Choroid plexus epithelial cell (primary cell): Measurements from ENCODE around the gene RHOB.

Source experiments
- DNase-seq: peaks from one replicate; pipeline ENCODE4 v3.0.0-alpha.2; 2010; ENCODE audit warnings: low read depth
- H3K4me3 ChIP-seq: 2 replicates; pipeline ENCODE4 v1.5.1; 2011; ENCODE audit warnings: low read depth, mild to moderate bottlenecking, control low read depth, low read length, moderate library complexity
- CTCF ChIP-seq: conservative IDR thresholded peaks from 2 replicates; pipeline ENCODE4 v1.5.1; 2011; ENCODE audit warnings: low read depth, mild to moderate bottlenecking, control low read depth, inconsistent platforms, low read length, moderate library complexity

The RHOB gene

GRCh38 chr2:20483194-20483895 lies 36.5 kb downstream of the RHOB start:
- DNase-seq, result peak; percentile 46
- TF ChIP-seq CTCF, result no peak
- no peak overlapping the region for H3K4me3 ChIP-seq

GRCh38 chr2:20484034-20484617 lies 37.3 kb downstream of the RHOB start:
- no peak overlapping the region for H3K4me3 ChIP-seq
- no peak for DNase-seq
- TF ChIP-seq CTCF, result no peak

- no peak for DNase-seq
- TF ChIP-seq CTCF, result no peak
- no peak overlapping the region for H3K4me3 ChIP-seq
These were observed 38.1 kb downstream of the RHOB start for GRCh38 chr2:20484810-20485611.

- TF ChIP-seq CTCF, result no peak
- no peak for DNase-seq
- H3K4me3 ChIP-seq, result no peak overlapping the region
These were observed 38.9 kb downstream of the RHOB start for GRCh38 chr2:20485612-20486388.

- no peak overlapping the region for H3K4me3 ChIP-seq
- TF ChIP-seq CTCF, result no peak
- no peak for DNase-seq
These were observed 39.7 kb downstream of the RHOB start for GRCh38 chr2:20486571-20486970.

- H3K4me3 ChIP-seq, result no peak overlapping the region
- TF ChIP-seq CTCF, result no peak
- no peak for DNase-seq
These were observed 40.1 kb downstream of the RHOB start for GRCh38 chr2:20487030-20487391.
